ENCODE results near the gene C17orf107.
A peak's percentile ranks its signal among the peaks of the same experiment; 100 is the strongest.
"Not testable (repeated sequence)": the region's sequence is repeated elsewhere in the genome, so short reads cannot be mapped to it uniquely, and the experiment has no call there.

The C17orf107 gene

DNA sequence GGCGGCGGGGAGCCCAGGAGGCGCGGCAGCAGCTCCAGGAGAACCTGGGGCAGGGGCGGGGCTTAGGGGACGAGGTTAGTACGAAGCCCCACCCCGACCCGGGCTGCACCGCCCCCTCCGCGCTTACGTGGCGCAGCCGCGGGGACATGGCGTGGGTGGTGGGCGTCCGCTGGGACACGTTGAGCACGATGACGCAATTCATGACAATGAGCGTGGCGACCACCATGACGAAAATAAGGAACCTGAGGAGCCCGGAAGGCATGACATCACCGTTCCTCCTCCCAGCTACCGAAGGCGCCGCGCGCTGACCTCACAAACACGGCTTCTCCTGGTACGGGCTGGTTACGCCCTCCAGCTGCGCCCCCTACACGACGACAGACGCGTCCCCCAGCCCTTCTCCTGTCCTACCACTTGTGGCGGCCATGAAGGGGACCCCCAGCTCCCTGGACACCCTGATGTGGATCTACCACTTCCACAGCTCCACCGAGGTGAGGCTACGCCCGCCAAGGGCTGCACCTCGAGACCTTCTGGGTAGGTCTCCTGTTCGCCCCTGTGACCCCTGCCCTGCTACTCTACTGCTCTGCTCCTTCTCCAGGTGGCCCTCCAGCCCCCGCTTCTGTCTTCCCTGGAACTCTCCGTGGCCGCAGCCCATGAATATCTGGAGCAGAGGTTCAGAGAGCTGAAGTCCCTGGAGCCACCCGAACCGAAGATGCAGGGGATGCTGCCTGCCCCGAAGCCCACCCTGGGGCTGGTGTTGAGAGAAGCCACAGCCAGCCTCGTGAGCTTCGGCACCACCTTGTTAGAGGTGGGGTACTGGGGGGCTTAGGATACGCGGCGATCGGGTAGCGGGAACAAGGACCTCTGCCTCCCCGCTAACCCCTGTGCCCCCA lies at the start of gene C17orf107:
Gene C17orf107, plus strand, starts transcription at position 196 of the 890 bp plus-strand sequence. Its CDS starts 227 bp downstream, at position 423.
- peak; percentile 87 to 89 for DNase-seq (ENCODE audit: low read depth in 2 of 2)

DNA sequence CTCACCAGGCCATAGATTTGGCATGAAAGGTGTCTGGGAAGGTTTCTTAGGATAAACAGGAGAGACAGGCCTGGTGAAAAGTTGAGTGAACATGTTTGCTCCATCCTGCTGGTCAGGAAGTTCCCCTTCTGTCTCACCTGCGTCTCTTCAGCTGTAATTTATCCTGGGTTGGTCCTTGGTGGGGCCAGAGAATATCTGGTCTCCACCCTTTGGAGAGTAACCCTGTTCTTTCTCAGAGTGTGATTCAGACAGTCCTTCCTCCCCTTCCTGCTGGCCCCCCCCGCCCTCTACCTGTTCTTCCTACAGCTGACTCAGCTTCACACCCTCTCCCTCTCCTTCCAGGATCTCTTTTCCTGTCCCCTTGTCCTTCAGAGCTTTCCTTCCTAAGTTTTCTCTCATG lies 49.1 kb upstream of the C17orf107 start:
- no peak for DNase-seq (ENCODE audit: low read depth in 2 of 2)

DNA sequence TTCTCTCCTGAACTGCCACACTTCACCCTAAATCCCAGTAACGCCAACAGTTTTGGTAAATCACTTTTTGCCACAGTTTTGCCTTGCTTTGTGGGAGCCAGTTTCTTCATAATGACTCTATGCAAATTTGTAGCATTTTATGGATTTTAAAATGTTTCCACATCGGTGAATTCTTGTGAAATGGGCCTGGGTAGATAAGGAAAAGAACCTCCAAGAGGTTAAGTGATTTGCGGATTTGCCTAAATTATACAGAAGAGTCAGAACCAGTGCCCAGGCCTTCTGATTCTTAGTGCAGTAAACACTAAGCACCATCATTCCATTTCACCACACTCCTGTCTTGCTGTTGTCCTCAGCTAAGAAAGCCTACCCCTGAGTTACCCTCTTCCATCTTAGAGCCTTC lies 48.3 kb upstream of the C17orf107 start:
- DNase-seq (ENCODE audit: low read depth in 2 of 2): no peak

DNA sequence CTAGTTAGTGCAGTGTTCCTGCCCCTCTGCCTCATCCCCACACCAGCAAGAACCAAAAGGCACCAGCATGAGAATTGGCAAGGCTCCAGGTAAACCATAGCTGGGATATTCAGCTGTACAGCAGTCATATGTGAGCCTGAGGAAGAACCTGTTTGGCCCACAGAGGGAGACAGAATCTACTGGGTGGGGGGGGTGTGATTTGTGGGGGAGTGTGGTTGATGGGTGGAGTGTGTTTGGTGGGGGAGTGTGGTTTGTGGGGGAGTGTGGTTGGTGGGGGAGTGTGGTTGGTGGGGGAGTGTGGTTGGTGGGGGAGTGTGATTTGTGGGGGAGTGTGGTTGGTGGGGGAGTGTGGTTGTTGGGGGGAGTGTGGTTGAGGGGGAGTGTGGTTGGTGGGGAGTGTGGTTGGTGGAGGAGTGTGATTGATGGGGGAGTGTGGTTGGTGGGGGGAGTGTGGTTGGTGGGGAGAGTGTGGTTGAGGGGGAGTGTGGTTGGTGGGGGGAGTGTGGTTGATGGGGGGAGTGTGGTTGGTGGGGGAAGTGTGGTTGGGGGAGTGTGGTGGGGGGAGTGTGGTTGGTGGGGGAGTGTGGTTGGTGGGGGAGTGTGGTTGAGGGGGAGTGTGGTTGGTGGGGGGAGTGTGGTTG lies 46.6 kb upstream of the C17orf107 start:
- DNase-seq (ENCODE audit: low read depth in 2 of 2): no peak

DNA sequence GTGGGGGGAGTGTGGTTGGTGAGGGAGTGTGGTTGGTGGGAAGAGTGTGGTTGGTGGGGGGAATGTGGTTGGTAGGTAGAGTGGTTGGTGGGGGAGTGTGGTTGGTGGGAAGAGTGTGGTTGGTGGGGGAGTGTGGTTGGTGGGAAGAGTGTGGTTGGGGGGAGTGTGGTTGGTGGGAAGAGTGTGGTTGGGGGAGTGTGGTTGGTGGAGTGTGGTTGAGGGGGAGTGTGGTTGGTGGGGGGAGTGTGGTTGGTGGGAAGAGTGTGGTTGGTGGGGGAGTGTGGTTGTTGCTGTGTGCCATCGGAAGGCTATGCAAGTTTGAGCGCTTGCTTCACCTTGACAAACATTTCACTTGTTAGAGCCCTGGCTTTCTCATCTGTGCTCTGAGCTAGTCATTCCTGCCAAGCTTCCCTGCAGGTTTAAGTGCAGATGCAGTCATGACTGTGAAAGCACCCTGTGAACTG lies 46.1 kb upstream of the C17orf107 start:
- DNase-seq (ENCODE audit: low read depth in 2 of 2): no peak

DNA sequence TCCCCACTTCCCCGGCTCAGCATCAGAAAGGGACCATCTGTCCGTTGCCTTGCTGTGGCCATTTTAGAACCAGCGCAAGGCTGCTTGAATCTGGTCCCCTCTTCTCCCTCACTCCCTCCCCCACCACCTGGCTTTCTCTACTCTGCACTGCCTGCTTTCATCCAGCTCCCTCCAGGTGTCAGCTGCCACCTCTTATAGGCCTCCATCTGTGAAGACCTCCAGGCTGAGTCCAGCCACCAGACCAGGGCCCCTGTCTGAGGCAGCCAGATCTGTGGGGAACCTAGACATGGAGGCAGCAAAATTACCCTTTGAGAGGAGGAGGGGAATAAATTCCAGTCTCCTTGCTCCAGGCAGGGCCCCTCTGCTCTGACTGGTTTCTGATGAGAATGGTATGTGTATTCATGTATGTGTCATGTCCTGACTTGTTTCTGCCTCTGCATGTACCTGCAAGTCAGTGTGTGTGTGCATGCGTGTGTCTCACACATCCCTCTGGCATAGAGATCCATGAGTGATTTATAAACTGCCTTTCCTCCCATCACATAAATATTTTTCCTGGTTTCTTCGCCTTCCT lies 45.1 kb upstream of the C17orf107 start:
- no peak for DNase-seq (ENCODE audit: low read depth in 2 of 2)

DNA sequence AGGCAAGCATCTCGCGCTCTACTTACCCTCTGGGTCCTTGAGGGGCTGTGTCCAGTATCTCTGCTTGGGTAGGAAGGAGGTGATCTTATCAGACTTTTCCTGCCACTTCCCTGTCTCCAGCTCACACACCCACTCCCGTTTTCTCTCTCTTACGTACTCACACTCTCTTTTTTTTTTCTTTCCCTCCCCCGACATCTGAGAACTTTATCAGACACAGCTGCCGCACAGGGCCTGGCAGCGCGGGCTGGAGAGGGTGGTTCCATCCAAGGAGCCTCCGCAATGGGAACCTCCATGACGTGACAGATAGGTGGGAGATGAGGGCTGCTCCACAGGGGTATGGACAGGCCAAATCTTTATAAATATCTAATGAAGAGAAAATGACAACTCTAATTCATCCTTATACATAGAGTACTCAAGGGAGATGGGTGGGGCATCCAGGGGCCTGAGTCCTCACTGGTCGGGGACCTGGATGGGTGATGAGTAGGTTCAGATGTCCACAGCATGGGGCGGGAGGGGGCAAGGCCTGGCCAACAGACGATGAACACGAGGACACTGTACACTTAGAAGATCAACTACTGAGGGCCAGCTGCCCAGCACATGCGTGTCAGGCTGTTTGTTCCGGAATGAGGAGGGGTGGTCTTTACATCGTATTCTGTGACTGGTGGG lies 42.9 kb upstream of the C17orf107 start:
- no peak for DNase-seq (ENCODE audit: low read depth in 2 of 2)

DNA sequence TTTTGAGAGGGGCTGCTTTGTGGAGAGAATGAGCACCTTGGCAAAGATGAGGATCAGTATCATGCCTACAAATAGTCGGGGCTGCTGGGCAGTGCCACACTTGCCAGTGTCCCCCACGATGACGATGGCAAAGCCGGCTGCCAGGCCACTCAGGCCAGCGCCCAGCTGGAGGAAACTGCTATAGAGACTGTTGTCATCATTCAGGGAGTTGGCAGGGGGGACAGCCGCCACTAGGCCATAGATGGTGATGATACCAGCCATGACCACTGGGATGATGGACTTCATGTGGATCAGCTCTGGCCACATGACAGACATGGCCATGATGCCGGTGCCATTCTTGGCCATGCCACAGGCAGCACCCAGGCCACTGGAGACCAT lies 42.4 kb upstream of the C17orf107 start:
- DNase-seq (ENCODE audit: low read depth in 2 of 2): no peak

DNA sequence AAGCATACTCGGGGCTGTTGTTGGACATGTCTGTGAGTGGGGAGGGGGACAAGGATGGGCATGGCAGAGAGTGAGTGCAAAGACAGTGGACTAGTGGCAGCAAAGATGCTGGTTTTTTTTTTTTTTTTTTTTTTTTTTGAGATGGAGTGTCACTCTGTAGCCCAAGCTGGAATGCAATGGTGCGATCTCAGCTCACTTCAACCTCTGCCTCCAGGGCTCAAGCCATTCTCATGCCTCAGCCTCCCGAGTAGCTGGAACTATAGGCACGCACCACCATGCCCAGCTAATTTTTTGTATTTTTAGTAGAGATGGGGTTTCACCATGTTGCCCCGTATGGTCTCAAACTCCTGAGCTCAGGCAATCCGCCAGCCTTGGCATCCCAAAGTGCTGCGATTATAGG lies 42.0 kb upstream of the C17orf107 start:
- not testable (repeated sequence) for DNase-seq (ENCODE audit: low read depth in 2 of 2)

DNA sequence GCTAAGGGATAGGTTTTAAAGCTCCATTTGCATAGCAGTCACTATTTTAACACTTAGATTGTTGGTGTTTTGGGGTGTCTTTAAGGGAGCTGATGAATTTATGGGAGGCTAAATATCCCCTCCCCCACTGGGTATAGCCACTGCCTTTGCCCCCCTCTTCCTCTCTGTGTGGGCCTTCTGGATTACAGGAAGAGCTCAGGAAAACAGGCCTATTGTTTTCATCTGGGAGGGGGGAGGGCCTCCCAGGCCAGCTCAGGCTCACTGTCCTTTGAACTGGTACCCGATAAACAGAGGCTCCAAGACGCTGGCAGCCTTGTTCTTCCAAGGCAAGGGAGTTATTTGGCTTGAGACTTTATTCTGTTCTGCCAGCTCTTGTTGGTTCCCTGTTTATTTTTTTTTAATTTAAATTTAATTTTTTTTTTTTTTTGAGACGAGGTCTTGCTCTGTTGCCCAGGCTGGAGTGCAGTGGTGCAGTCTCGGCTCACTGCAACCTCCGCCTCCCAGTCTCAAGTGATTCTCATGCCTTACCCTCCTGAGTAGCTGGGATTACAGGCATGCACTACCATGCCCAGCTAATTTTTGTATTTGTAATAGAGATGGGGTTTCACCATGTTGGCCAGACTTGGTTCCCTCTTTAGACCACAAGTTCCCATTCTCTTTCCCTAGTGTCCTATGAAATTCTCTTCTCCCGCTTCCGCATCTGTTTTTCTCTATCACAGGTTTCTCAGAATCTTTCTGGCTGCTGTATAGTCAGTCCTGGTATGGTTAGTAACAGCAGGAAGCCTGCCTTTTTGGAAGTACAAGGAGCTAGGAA lies 41.1 kb upstream of the C17orf107 start:
- no peak for DNase-seq (ENCODE audit: low read depth in 2 of 2)

DNA sequence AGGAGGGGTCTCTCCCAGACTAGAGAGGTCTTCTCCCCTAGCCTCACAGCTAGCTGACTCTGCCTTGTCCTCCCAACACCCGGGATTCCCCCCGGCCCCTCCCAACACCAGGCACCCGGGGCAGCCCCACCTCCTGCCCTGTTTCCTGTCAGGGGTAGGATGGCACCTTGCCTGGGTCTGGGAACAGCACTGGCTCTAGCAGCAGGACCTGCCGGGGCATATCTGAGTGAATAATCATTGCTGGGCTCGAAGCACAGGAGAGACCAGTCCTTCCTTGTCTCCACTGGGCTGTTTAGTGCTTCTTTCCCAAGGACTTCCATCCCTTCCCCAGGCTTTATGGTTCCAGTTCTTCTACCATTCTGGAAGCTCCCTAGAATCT lies 40.5 kb upstream of the C17orf107 start:
- no peak for DNase-seq (ENCODE audit: low read depth in 2 of 2)

DNA sequence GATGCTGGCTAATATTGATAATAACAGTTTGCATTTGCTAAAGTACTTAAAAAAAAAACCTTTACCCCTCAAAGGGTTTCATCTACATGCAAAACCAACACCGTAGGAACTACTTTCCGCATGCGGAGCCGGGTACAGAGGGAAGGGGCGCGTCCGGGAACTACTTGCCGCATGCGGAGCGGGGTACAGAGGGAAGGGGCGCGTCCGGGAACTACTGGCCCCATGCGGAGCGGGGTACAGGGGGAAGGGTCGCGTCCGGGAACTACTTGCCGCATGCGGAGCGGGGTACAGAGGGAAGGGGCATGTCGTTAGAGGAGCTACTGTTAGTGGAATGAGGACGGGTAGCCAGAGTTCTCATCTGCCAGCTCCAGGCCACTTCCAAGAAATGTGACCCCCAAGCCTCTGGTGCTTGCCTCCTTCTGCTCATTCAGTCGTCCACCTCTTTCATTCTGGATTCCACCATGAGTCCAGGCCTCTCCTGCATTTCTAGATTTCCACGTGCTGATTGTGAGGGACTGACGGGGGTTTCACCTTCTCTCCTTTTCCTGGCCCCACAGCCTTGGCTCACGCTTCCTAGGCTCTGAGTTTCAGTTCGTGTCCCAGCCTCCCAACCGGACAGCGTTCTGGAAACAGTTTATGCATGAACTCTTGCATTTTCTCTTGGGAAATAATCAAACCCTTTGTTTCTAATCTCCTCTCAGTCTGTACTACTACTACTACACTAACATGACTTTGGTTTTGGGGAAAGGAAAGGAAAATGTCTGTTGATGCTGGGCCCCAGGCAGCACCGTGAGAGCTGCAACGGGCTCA lies 39.3 kb upstream of the C17orf107 start:
- DNase-seq (ENCODE audit: low read depth in 2 of 2): no peak

DNA sequence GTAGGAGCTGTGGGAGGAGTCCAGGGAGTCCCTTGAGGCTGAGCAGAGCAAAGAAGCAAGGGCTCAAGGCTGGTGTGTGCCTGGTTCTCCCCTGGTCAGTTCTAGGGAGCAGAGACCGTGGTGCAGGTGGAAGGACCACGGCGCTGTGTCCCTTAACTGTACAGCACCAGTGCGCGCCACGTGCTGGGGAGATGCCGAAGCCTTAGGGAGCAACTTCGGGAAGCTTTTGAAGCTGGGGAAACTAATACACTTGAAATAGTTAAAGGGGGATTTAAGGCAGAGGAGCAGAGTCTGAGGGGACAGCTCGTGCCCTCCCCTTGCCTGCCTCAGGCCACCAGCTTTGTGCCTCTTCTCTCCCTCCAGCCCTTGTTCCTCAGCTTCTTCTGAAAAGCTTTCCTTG lies 38.7 kb upstream of the C17orf107 start:
- no peak for DNase-seq (ENCODE audit: low read depth in 2 of 2)

DNA sequence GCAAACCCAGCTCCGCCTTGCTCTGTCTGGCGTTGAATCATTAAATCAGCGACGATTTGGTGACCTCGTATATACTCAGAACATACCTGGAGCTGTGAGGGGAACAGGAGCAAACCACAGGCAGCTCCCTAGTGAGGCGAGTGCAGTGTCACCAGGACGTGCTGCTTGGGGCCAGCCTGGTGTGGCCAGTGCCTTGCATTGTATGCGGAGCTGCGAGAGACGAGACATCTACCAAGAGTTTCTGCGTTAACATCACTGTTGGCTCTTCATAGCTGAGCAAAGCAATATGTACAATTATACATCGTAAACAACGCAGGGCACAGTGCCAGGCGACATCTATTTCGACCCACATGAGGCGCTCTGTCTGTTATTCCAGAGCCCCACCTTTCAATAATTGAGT lies 38.3 kb upstream of the C17orf107 start:
- no peak for DNase-seq (ENCODE audit: low read depth in 2 of 2)

DNA sequence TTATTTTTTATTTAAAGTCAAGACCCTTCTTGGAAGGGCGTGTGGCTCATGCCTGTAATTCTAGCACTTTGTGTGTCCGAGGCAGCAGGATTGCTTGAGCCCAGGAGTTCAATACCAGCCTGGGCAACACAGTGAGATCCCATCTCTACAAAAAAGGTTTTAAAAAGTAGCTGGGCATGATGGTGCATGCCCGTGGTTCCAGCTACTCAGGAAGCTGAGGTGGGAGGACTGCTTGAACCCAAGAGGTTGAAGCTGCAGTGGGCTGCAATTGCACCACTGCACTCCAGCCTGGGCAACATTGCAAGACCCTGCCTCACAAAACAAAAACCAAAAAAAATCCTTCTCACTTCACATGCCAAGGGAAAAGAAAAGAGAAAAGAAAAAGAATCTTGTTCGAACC lies 36.6 kb upstream of the C17orf107 start:
- no peak for DNase-seq (ENCODE audit: low read depth in 2 of 2)

DNA sequence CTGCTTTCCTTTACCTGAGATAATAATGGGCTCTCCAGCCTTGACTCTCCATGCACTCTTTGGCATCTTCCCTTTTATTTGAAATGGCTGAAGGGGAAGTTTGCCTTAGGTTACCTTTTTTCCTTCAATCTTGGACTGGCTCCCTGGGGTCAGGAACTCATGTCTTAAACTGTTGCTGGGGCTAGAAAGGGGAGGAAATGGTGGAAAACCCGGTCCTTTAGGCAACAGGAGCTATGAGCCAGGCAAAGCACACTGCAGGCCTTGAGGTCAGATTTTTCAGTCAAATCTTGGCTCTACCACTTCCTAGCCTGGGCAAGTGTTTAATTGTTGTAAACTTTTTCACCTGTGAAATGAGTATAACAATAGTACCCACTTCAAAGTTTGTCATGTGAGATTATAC lies 36.0 kb upstream of the C17orf107 start:
- no peak for DNase-seq (ENCODE audit: low read depth in 2 of 2)

DNA sequence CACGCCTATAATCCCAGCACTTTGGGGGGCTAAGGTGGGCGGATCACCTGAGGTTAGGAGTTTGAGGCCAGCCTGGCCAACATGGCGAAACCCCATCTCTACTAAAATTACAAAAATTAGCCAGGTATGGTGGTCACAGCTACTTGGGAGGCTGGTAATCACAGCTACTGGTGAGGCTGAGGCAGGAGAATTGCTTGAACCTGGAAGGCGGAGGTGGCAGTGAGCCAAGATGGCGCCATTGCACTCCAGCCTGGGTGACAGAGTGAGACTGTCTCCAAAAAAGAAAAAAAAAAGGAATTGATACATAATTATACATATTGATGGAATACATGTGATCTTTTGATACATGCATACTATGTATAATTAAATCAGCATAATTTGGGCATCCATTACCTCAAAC lies 31.8 kb upstream of the C17orf107 start:
- not testable (repeated sequence) for DNase-seq (ENCODE audit: low read depth in 2 of 2)

DNA sequence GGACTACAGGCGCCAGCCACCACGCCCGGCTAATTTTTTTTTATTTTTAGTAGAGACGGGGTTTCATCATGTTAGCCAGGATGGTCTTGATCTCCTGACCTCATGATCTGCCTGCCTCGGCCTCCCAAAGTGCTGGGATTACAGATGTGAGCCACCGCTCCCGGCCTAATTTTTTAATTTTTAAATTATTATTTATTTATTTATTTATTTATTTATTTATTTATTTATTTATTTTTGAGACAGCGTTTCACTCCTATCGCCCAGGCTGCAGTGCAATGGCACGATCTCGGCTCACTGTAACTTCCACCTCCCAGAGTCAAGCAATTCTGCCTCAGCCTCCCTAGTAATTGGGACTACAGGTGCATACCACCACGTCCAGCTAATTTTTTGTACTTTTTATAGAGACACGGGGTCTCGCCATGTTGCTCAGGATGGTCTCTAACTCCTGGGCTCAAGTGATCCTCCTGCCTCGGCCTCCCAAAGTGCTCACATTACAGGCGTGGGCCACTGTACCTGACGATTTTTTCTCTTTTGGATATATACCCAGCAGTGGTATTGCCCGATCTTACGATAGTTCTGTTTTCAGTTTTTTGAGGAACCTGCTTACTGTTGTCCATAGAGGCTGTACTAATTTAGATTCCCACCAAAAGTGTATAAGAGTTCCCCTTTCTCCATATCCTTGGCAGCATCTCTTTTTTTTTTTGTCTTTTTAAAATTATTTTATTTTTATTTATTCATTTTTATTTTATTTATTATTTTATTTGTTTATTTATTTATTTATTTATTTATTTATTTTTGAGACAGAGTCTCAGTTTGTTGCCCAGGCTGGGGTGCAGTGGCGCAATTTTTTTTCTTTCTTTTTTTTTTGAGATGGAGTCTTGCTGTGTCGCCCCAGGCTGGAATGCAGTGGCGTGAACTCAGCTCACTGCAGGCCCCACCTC lies 30.0 kb upstream of the C17orf107 start:
- not testable (repeated sequence) for DNase-seq (ENCODE audit: low read depth in 2 of 2)

DNA sequence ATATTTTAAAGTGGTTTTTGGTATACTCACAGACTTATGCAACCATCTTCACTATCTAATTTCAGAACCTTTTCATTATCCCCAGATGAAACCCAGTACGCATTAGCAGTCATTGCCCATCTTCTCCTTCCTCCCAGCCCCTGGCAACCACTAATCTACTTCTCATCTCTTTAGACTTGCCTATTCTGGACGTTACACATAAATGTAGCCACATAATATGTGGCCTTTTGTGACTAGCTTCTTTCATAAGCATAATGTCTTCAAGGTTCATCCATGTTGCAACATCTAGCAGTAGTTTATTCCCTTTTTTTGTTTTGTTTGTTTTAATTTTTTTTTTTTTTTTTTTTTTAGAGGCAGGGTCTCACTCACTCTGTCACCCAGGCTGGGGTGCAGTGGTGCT lies 28.5 kb upstream of the C17orf107 start:
- DNase-seq (ENCODE audit: low read depth in 2 of 2): no peak
